ENCODE results near the gene RNU1-3. TPM values are rescaled to one million over a fixed set of nuclear protein-coding genes. Genes with fewer than 3 reads are reported as not detected.
"Not testable (repeated sequence)": the region's sequence is repeated elsewhere in the genome, so short reads cannot be mapped to it uniquely, and the experiment has no call there.

The RNU1-3 gene
- total RNA-seq, 1 experiment from 2014 or later, result 1,866 TPM

- H3K4me1 ChIP-seq (ENCODE audit: insufficient read depth, low read length, poor library complexity, severe bottlenecking); H3K27me3 ChIP-seq (replicated peaks; ENCODE audit: insufficient read depth, low read depth, low read length, poor library complexity); CTCF ChIA-PET; POLR2A ChIA-PET (ENCODE audit: low non-redundant PET); H3K4me3 ChIP-seq (ENCODE audit: low read depth, low read length, poor library complexity, severe bottlenecking); BruUV-seq (replicated peaks); DNase-seq (ENCODE audit: low spot score); intact Hi-C loops (cut with micrococcal nuclease; ENCODE audit: unreplicated experiment); H3K9me3 ChIP-seq (ENCODE audit: low read depth, low read length, poor library complexity, severe bottlenecking); H3K27ac ChIP-seq (ENCODE audit: low read depth, low read length, poor library complexity, severe bottlenecking); H3K36me3 ChIP-seq (ENCODE audit: insufficient read depth, low read length, poor library complexity, severe bottlenecking): not testable (repeated sequence)
These were observed 9.6 kb downstream of the RNU1-3 start for GRCh38 chr1:16656981-16657683.

- BruUV-seq (replicated peaks); POLR2A ChIA-PET (ENCODE audit: low non-redundant PET); H3K36me3 ChIP-seq (ENCODE audit: insufficient read depth, low read length, poor library complexity, severe bottlenecking); H3K4me1 ChIP-seq (ENCODE audit: insufficient read depth, low read length, poor library complexity, severe bottlenecking); H3K27ac ChIP-seq (ENCODE audit: low read depth, low read length, poor library complexity, severe bottlenecking); intact Hi-C loops (cut with micrococcal nuclease; ENCODE audit: unreplicated experiment); H3K4me3 ChIP-seq (ENCODE audit: low read depth, low read length, poor library complexity, severe bottlenecking); DNase-seq (ENCODE audit: low spot score); H3K9me3 ChIP-seq (ENCODE audit: low read depth, low read length, poor library complexity, severe bottlenecking); CTCF ChIA-PET; H3K27me3 ChIP-seq (replicated peaks; ENCODE audit: insufficient read depth, low read depth, low read length, poor library complexity): not testable (repeated sequence)
These were observed 10.2 kb downstream of the RNU1-3 start for GRCh38 chr1:16656574-16656973.

GRCh38 chr1:16651560-16651959 is 15.2 kb downstream of the RNU1-3 start:
- H3K4me1 ChIP-seq (ENCODE audit: insufficient read depth, low read length, poor library complexity, severe bottlenecking); BruUV-seq (replicated peaks); H3K9me3 ChIP-seq (ENCODE audit: low read depth, low read length, poor library complexity, severe bottlenecking); CTCF ChIA-PET; H3K4me3 ChIP-seq (ENCODE audit: low read depth, low read length, poor library complexity, severe bottlenecking); DNase-seq (ENCODE audit: low spot score); POLR2A ChIA-PET (ENCODE audit: low non-redundant PET); H3K27ac ChIP-seq (ENCODE audit: low read depth, low read length, poor library complexity, severe bottlenecking); H3K27me3 ChIP-seq (replicated peaks; ENCODE audit: insufficient read depth, low read depth, low read length, poor library complexity); H3K36me3 ChIP-seq (ENCODE audit: insufficient read depth, low read length, poor library complexity, severe bottlenecking); intact Hi-C loops (cut with micrococcal nuclease; ENCODE audit: unreplicated experiment): not testable (repeated sequence)

- DNase-seq (ENCODE audit: low spot score); H3K27ac ChIP-seq (ENCODE audit: low read depth, low read length, poor library complexity, severe bottlenecking); POLR2A ChIA-PET (ENCODE audit: low non-redundant PET); H3K9me3 ChIP-seq (ENCODE audit: low read depth, low read length, poor library complexity, severe bottlenecking); H3K4me1 ChIP-seq (ENCODE audit: insufficient read depth, low read length, poor library complexity, severe bottlenecking); BruUV-seq (replicated peaks); H3K27me3 ChIP-seq (replicated peaks; ENCODE audit: insufficient read depth, low read depth, low read length, poor library complexity); CTCF ChIA-PET; intact Hi-C loops (cut with micrococcal nuclease; ENCODE audit: unreplicated experiment); H3K36me3 ChIP-seq (ENCODE audit: insufficient read depth, low read length, poor library complexity, severe bottlenecking); H3K4me3 ChIP-seq (ENCODE audit: low read depth, low read length, poor library complexity, severe bottlenecking): not testable (repeated sequence)
These were observed 16.8 kb downstream of the RNU1-3 start for GRCh38 chr1:16649960-16650359.

- H3K4me3 ChIP-seq (ENCODE audit: low read depth, low read length, poor library complexity, severe bottlenecking); BruUV-seq (replicated peaks); CTCF ChIA-PET; DNase-seq (ENCODE audit: low spot score); H3K27ac ChIP-seq (ENCODE audit: low read depth, low read length, poor library complexity, severe bottlenecking); H3K4me1 ChIP-seq (ENCODE audit: insufficient read depth, low read length, poor library complexity, severe bottlenecking); POLR2A ChIA-PET (ENCODE audit: low non-redundant PET); H3K9me3 ChIP-seq (ENCODE audit: low read depth, low read length, poor library complexity, severe bottlenecking); H3K36me3 ChIP-seq (ENCODE audit: insufficient read depth, low read length, poor library complexity, severe bottlenecking); intact Hi-C loops (cut with micrococcal nuclease; ENCODE audit: unreplicated experiment); H3K27me3 ChIP-seq (replicated peaks; ENCODE audit: insufficient read depth, low read depth, low read length, poor library complexity): not testable (repeated sequence)
These were observed 17.4 kb downstream of the RNU1-3 start for GRCh38 chr1:16649390-16649789.

GRCh38 chr1:16648756-16649155 is 18.0 kb downstream of the RNU1-3 start:
- H3K9me3 ChIP-seq (ENCODE audit: low read depth, low read length, poor library complexity, severe bottlenecking); POLR2A ChIA-PET (ENCODE audit: low non-redundant PET); H3K27ac ChIP-seq (ENCODE audit: low read depth, low read length, poor library complexity, severe bottlenecking); BruUV-seq (replicated peaks); H3K4me3 ChIP-seq (ENCODE audit: low read depth, low read length, poor library complexity, severe bottlenecking); H3K27me3 ChIP-seq (replicated peaks; ENCODE audit: insufficient read depth, low read depth, low read length, poor library complexity); DNase-seq (ENCODE audit: low spot score); intact Hi-C loops (cut with micrococcal nuclease; ENCODE audit: unreplicated experiment); H3K36me3 ChIP-seq (ENCODE audit: insufficient read depth, low read length, poor library complexity, severe bottlenecking); H3K4me1 ChIP-seq (ENCODE audit: insufficient read depth, low read length, poor library complexity, severe bottlenecking); CTCF ChIA-PET: not testable (repeated sequence)

- H3K27me3 ChIP-seq (replicated peaks; ENCODE audit: insufficient read depth, low read depth, low read length, poor library complexity); POLR2A ChIA-PET (ENCODE audit: low non-redundant PET); BruUV-seq (replicated peaks); H3K27ac ChIP-seq (ENCODE audit: low read depth, low read length, poor library complexity, severe bottlenecking); H3K9me3 ChIP-seq (ENCODE audit: low read depth, low read length, poor library complexity, severe bottlenecking); H3K36me3 ChIP-seq (ENCODE audit: insufficient read depth, low read length, poor library complexity, severe bottlenecking); CTCF ChIA-PET; DNase-seq (ENCODE audit: low spot score); H3K4me3 ChIP-seq (ENCODE audit: low read depth, low read length, poor library complexity, severe bottlenecking); intact Hi-C loops (cut with micrococcal nuclease; ENCODE audit: unreplicated experiment); H3K4me1 ChIP-seq (ENCODE audit: insufficient read depth, low read length, poor library complexity, severe bottlenecking): not testable (repeated sequence)
These were observed 18.5 kb downstream of the RNU1-3 start for GRCh38 chr1:16648250-16648649.
